ENCODE results near the gene LCE2B. TPM values are rescaled to one million over a fixed set of nuclear protein-coding genes. Genes with fewer than 3 reads are reported as not detected.
"Not testable (repeated sequence)": the region's sequence is repeated elsewhere in the genome, so short reads cannot be mapped to it uniquely, and the experiment has no call there.

The LCE2B gene
- total RNA-seq, 2 donors from 2014 or later, result not detected

GRCh38 chr1:152656459-152656858 lies 29.5 kb upstream of the LCE2B start:
- no peak overlapping the region for H3K4me3 ChIP-seq
- no peaks in the 10 kb centered on the region for H3K27me3 ChIP-seq
- intact Hi-C loops (cut with DNase I), result no loop called here
- H3K36me3 ChIP-seq, result no peaks in the 10 kb centered on the region
- DNase-seq, result no peak
- no peak overlapping the region for H3K27ac ChIP-seq
- no peak for TF ChIP-seq CTCF (IDR thresholded peaks at IDR 0.05)
- no peaks in the 10 kb centered on the region for H3K4me1 ChIP-seq
- no peak overlapping the region for H3K9ac ChIP-seq (ENCODE audit: low read depth in 2 of 2, low read length in 2 of 2)
- H3K9me3 ChIP-seq, result no peaks in the 10 kb centered on the region

- H3K36me3 ChIP-seq, result no peaks in the 10 kb centered on the region
- no peak overlapping the region for H3K27ac ChIP-seq
- no peak for DNase-seq
- no peaks in the 10 kb centered on the region for H3K4me1 ChIP-seq
- no peaks in the 10 kb centered on the region for H3K27me3 ChIP-seq
- TF ChIP-seq CTCF (IDR thresholded peaks at IDR 0.05), result no peak
- H3K9me3 ChIP-seq, result no peaks in the 10 kb centered on the region
- no peak overlapping the region for H3K4me3 ChIP-seq
- H3K9ac ChIP-seq (ENCODE audit: low read depth in 2 of 2, low read length in 2 of 2), result no peak overlapping the region
- intact Hi-C loops (cut with DNase I), result no loop called here
These were observed 28.2 kb upstream of the LCE2B start for GRCh38 chr1:152657677-152658076.

GRCh38 chr1:152658649-152659048 lies 27.3 kb upstream of the LCE2B start:
- no peaks in the 10 kb centered on the region for H3K36me3 ChIP-seq
- no peaks in the 10 kb centered on the region for H3K4me1 ChIP-seq
- no peaks in the 10 kb centered on the region for H3K27me3 ChIP-seq
- no peak overlapping the region for H3K27ac ChIP-seq
- no peak for DNase-seq
- H3K9ac ChIP-seq (ENCODE audit: low read depth in 2 of 2, low read length in 2 of 2), result no peak overlapping the region
- intact Hi-C loops (cut with DNase I), result no loop called here
- H3K4me3 ChIP-seq, result no peak overlapping the region
- no peaks in the 10 kb centered on the region for H3K9me3 ChIP-seq
- TF ChIP-seq CTCF (IDR thresholded peaks at IDR 0.05), result no peak

- intact Hi-C loops (cut with DNase I), result no loop called here
These were observed 22.8 kb upstream of the LCE2B start, which contains the start of gene LCE2D for GRCh38 chr1:152663098-152663497. Gene LCE2D, plus strand, starts transcription at chr1:152663380. Its CDS starts 726 bp downstream, at chr1:152664106.

GRCh38 chr1:152666171-152666570 lies 19.8 kb upstream of the LCE2B start:
- H3K27ac ChIP-seq; DNase-seq; H3K36me3 ChIP-seq; H3K9ac ChIP-seq (ENCODE audit: low read depth in 2 of 2, low read length in 2 of 2); intact Hi-C loops (cut with DNase I); H3K27me3 ChIP-seq; H3K4me3 ChIP-seq; H3K4me1 ChIP-seq; H3K9me3 ChIP-seq: not testable (repeated sequence)

More at GRCh38 chr1:152663098-152663497, 22.8 kb upstream of the LCE2B start, which contains the start of gene LCE2D:
- no peak for TF ChIP-seq CTCF (IDR thresholded peaks at IDR 0.05)
- Histone ChIP-seq H3K36me3 (no peaks in the 10 kb centered on the region), H3K27ac (no peak within 1 kb of the TSS), H3K4me1 (no peaks in the 10 kb centered on the region), H3K4me3 (no peak within 1 kb of the TSS), H3K9me3 (no peaks in the 10 kb centered on the region), H3K27me3 (no peaks in the 10 kb centered on the region), H3K9ac (ENCODE audit: low read depth in 2 of 2, low read length in 2 of 2) (no peak within 1 kb of the TSS)
- no peak for DNase-seq

- H3K9me3 ChIP-seq, result no peaks in the 10 kb centered on the region
These were observed 18.3 kb upstream of the LCE2B start for GRCh38 chr1:152667648-152668047.

More at GRCh38 chr1:152667648-152668047, 18.3 kb upstream of the LCE2B start:
- TF ChIP-seq CTCF (IDR thresholded peaks at IDR 0.05), result no peak
- no peak overlapping the region for H3K4me3 ChIP-seq
- H3K4me1 ChIP-seq, result no peaks in the 10 kb centered on the region
- H3K27ac ChIP-seq, result no peak overlapping the region
- DNase-seq, result no peak
- intact Hi-C loops (cut with DNase I), result no loop called here
- no peaks in the 10 kb centered on the region for H3K36me3 ChIP-seq
- H3K9ac ChIP-seq (ENCODE audit: low read depth in 2 of 2, low read length in 2 of 2), result no peak overlapping the region
- no peaks in the 10 kb centered on the region for H3K27me3 ChIP-seq
